K562 (cell line): Measurements from ENCODE around the gene DMAC2L. TPM values are rescaled to one million over a fixed set of nuclear protein-coding genes. Genes with fewer than 3 reads are reported as not detected.

Experiments used
- ATAC-seq: fragments of 200-7000 bp; cut with Tn5 transposase; 3 replicates; pipeline ENCODE4 v1.9.1; 2020; ENCODE audit warnings: moderate library complexity
- BruUV-seq: library from RNA; stranded (reverse); fragments of 400-500 nt; replicated peaks from 2 replicates; lab custom pipeline; 2021; lab: Mats Ljungman, UMichigan
- CTCF ChIA-PET: fragments of 300-600 bp; formaldehyde crosslinking; extraction: SDS; loops from one replicate; lab custom pipeline; 2021; ENCODE audit warnings: low intra/inter-chr PET ratio; lab: Yijun Ruan, JAX
- POLR2A ChIA-PET: fragments of 300-600, 350-650 bp; sonication (Branson Sonifier 250); formaldehyde crosslinking; extraction: SDS; loops from one replicate; lab custom pipeline; 2021; ENCODE audit warnings: antibody characterized with exemption, inconsistent platforms; lab: Yijun Ruan, JAX
- DNase-seq, 4 experiments: peaks; one replicate each; pipeline versions ENCODE4 v3.0.0 to v3.0.0-alpha.2; 2011 to 2018; ENCODE audit warnings: low spot score in 3 of 4, mixed read lengths in 3 of 4; ENCODE audit errors: extremely low read depth in 1 of 4
- FAIRE-seq: peaks from 2 replicates; lab custom pipeline; 2011; peaks lifted over from hg19 to GRCh38; lab: Jason Lieb, UNC
- H2AFZ ChIP-seq: 2 replicates; pipeline ENCODE4 v1.6.0; 2011; ENCODE audit warnings: low read depth, low read length, control low read depth, inconsistent platforms
- H3K27ac ChIP-seq: fragments of 200-600 bp; 3 replicates; pipeline ENCODE4 v1.8.0; 2011; ENCODE audit warnings: low read depth, mild to moderate bottlenecking, control low read depth, inconsistent platforms, low read length, moderate library complexity, mixed read lengths; ENCODE audit errors: extremely low read depth
- H3K27me3 ChIP-seq, 2 experiments: fragments of 300-600 bp in 1 of 2; 2 replicates in 1 of 2; 3 replicates in 1 of 2; pipeline versions ENCODE4 v1.6.0 to v1.8.0; 2011; ENCODE audit warnings: inconsistent platforms in 2 of 2, low read length in 2 of 2, mild to moderate bottlenecking in 1 of 2, mixed read lengths in 1 of 2, moderate library complexity in 1 of 2; ENCODE audit not compliant: control insufficient read depth in 2 of 2, insufficient read depth in 2 of 2
- H3K36me3 ChIP-seq: fragments of 300-600 bp; 3 replicates; pipeline ENCODE4 v1.8.0; 2011; ENCODE audit warnings: mild to moderate bottlenecking, low read length, inconsistent platforms; ENCODE audit not compliant: control insufficient read depth, insufficient read depth
- H3K4me1 ChIP-seq, 2 experiments: fragments of 200-600 bp in 1 of 2; replicated peaks in 1 of 2; 2 replicates in 1 of 2; 3 replicates in 1 of 2; pipeline versions ENCODE4 v1.5.1 to v1.8.0; 2011; ENCODE audit warnings: inconsistent platforms in 2 of 2, low read length in 2 of 2, mild to moderate bottlenecking in 1 of 2, mixed read lengths in 1 of 2, moderate library complexity in 1 of 2; ENCODE audit not compliant: control insufficient read depth in 2 of 2, insufficient read depth in 2 of 2
- H3K4me2 ChIP-seq: 2 replicates; pipeline ENCODE4 v1.6.1; 2011; ENCODE audit warnings: low read length, control low read depth, inconsistent platforms, mixed read lengths; ENCODE audit not compliant: insufficient read depth
- H3K4me3 ChIP-seq: fragments of 200-600 bp; sonication (generic), shearing (Covaris generic); 2 replicates; pipeline ENCODE4 v1.5.1; 2016; ENCODE audit warnings: control low read depth, inconsistent platforms
- H3K79me2 ChIP-seq: fragments of 200-600 bp; 3 replicates; pipeline ENCODE4 v1.8.0; 2011; ENCODE audit warnings: low read length, inconsistent platforms; ENCODE audit not compliant: control insufficient read depth, insufficient read depth
- H3K9ac ChIP-seq, 2 experiments: 2 replicates each; pipeline versions ENCODE4 v1.6.0 to v1.6.1; 2011; ENCODE audit warnings: low read depth in 2 of 2, low read length in 2 of 2, control low read depth in 1 of 2, inconsistent platforms in 1 of 2, mild to moderate bottlenecking in 1 of 2, mixed read lengths in 1 of 2; ENCODE audit not compliant: insufficient read depth in 1 of 2
- H3K9me1 ChIP-seq: one replicate; pipeline ENCODE4 v1.6.0; 2011; ENCODE audit warnings: inconsistent platforms, mild to moderate bottlenecking, low read length, moderate library complexity; ENCODE audit not compliant: control insufficient read depth, insufficient read depth
- H3K9me3 ChIP-seq: replicated peaks from 2 replicates; pipeline ENCODE4 v1.5.1; 2011; ENCODE audit warnings: low read depth, low read length, inconsistent platforms; ENCODE audit not compliant: control insufficient read depth, insufficient read depth
- H4K20me1 ChIP-seq: replicated peaks from 2 replicates; pipeline ENCODE4 v1.6.1; 2011; ENCODE audit warnings: low read length, inconsistent platforms, mixed read lengths; ENCODE audit not compliant: control insufficient read depth, insufficient read depth
- AFF1 ChIP-seq, 2 experiments: fragments of 450-650 bp; IDR thresholded peaks; 2 replicates each; pipeline ENCODE4 v1.6.1; 2018; ENCODE audit warnings: mild to moderate bottlenecking in 2 of 2, low read depth in 1 of 2; ENCODE audit not compliant: partially characterized antibody in 2 of 2
- ASH1L ChIP-seq: fragments of 450-650 bp; IDR thresholded peaks from 2 replicates; pipeline ENCODE4 v1.6.1; 2018; ENCODE audit warnings: borderline replicate concordance, mild to moderate bottlenecking, low read depth; ENCODE audit not compliant: partially characterized antibody
- ATF3 ChIP-seq, 2 experiments: fragments of 450-650 bp in 1 of 2; sonication (generic) in 1 of 2; formaldehyde crosslinking in 1 of 2; IDR thresholded peaks in 1 of 2; conservative IDR thresholded peaks in 1 of 2; 2 replicates each; pipeline versions ENCODE4 v1.6.1 to v1.8.1; 2016 to 2023; ENCODE audit warnings: mild to moderate bottlenecking in 2 of 2, moderate library complexity in 2 of 2, inconsistent platforms in 1 of 2, missing genetic modification reagents in 1 of 2
- CHD2 ChIP-seq: IDR thresholded peaks from 2 replicates; pipeline ENCODE4 v1.6.1; 2011; ENCODE audit warnings: low read depth, low read length
- DDX20 ChIP-seq: fragments of 450-650 bp; IDR thresholded peaks from 2 replicates; pipeline ENCODE4 v1.6.1; 2016; ENCODE audit warnings: missing genetic modification characterization, low read depth, mild to moderate bottlenecking, missing compliant biosample characterization, moderate library complexity
- E2F1 ChIP-seq: sonication (generic); formaldehyde crosslinking; IDR thresholded peaks from 2 replicates; pipeline ENCODE4 v1.8.1; 2023; ENCODE audit warnings: mild to moderate bottlenecking, missing genetic modification reagents, moderate library complexity
- GTF2A2 ChIP-seq: IDR thresholded peaks from 2 replicates; pipeline ENCODE4 v1.6.1; 2016; ENCODE audit warnings: mild to moderate bottlenecking, missing genetic modification characterization, missing compliant biosample characterization
- MCM3 ChIP-seq: fragments of 450-650 bp; IDR thresholded peaks from 2 replicates; pipeline ENCODE4 v1.6.1; 2016
- POLR2AphosphoS2 ChIP-seq: IDR thresholded peaks from 2 replicates; pipeline ENCODE4 v1.6.1; 2012; ENCODE audit warnings: low read length, improper control_type of control experiment
- SUPT5H ChIP-seq: fragments of 450-650 bp; IDR thresholded peaks from 2 replicates; pipeline ENCODE4 v1.6.1; 2016
- TAF7 ChIP-seq: fragments of 450-650 bp; IDR thresholded peaks from 2 replicates; pipeline ENCODE4 v1.6.1; 2016; ENCODE audit warnings: missing genetic modification characterization, missing compliant biosample characterization
- TCF15 ChIP-seq: fragments of 250-450 bp; sonication (Bioruptor Pico); IDR thresholded peaks from 2 replicates; pipeline ENCODE4 v1.8.0; 2022; ENCODE audit warnings: moderate library complexity, mild to moderate bottlenecking, inconsistent platforms
- XRCC3 ChIP-seq: fragments of 450-650 bp; IDR thresholded peaks from 2 replicates; pipeline ENCODE4 v1.6.1; 2017; ENCODE audit warnings: mild to moderate bottlenecking, moderate library complexity
- ZBTB1 ChIP-seq: sonication (generic); formaldehyde crosslinking; IDR thresholded peaks from 2 replicates; pipeline ENCODE4 v1.8.1; 2023; ENCODE audit warnings: missing genetic modification reagents, low read depth, mild to moderate bottlenecking, borderline replicate concordance
- ZNF354B ChIP-seq: fragments of 250-450 bp; sonication (Bioruptor Pico); IDR thresholded peaks from 2 replicates; pipeline ENCODE4 v1.4.0; 2020
- WGBS: fragments of 100-300 bp; shearing (Covaris generic); methylation state at CpG from one replicate; pipeline ENCODE4 v1.1.6; 2016; ENCODE audit warnings: low coverage, mixed read lengths; ENCODE audit not compliant: insufficient coverage; ENCODE audit errors: missing lambda C conversion rate; 5-methylcytosine and 5-hydroxymethylcytosine counted together
- in situ Hi-C: fragments of 300-500 bp; cut with MboI; formaldehyde crosslinking; loops from 4 replicates; pipeline ENCODE4 v1.15.0; 2018; ENCODE audit warnings: inconsistent platforms, mixed read lengths
- intact Hi-C: fragments of 100-400 bp; cut with micrococcal nuclease; formaldehyde crosslinking; loops from 2 replicates; pipeline ENCODE4 v1.14.2; 2022
- polyA plus RNA-seq, 8 experiments: library from polyadenylated mRNA; depleted of rRNA in 4 of 8; stranded (reverse) in 5 of 8; unstranded in 3 of 8; fragments of >200 nt; fragmentation: Nextera tagmentation in 2 of 8; fragmentation: Illumina TruSeq in 1 of 8; extraction: Ambion mirVana in 2 of 8; extraction: Trizol in 1 of 8; gene quantifications; 2 replicates each; pipeline versions ENCODE4 v1.2.1 to v1.2.3, GENCODE V29; 2011 to 2014; ENCODE audit warnings: inconsistent platforms in 1 of 8, missing spikeins in 1 of 8
- total RNA-seq, 7 experiments: library from RNA; depleted of rRNA in 6 of 7; stranded (reverse); fragments of >200 nt in 6 of 7; fragmentation: Illumina TruSeq in 2 of 7; extraction: Trizol in 2 of 7; gene quantifications; 2 replicates each; pipeline versions ENCODE4 v1.2.1 to v1.2.3, GENCODE V29; 2011 to 2021; ENCODE audit warnings: low replicate concordance in 1 of 7

Gene DMAC2L
- total and polyA plus RNA-seq, 9 of the 15 experiments (the other 6 are each of a cell fraction or from before 2014, with no cell fraction given): 4.0 to 37.2 (median 9.3) TPM

DNA sequence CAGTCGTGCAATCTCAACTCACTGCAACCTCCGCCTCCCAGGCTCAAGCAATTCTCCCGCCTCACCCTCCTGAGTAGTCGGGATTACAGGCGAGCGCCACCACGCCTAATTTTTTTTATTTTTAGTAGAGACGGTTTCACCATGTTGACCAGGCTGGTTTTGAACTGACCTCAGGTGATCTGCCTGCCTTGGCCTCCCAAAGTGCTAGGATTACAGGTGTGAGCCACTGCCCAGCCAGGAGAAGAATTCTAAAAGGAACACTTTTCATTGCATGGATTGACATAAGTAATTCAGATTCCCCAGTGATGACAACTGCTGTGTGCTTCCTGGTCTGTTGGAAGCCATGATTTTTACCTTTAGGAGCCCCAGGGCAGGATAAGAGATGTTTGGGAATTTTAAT, 22.1 kb downstream of the DMAC2L start (continued):
- TF ChIP-seq AFF1 (IDR thresholded peaks at IDR 0.05; ENCODE audit: low read depth in 1 of 2, partially characterized antibody in 2 of 2) (no peak), ASH1L (no peak), ZNF354B (CRISPR knock-in tag) (no peak), GTF2A2 (tag) (no peak), XRCC3 (no peak)

DNA sequence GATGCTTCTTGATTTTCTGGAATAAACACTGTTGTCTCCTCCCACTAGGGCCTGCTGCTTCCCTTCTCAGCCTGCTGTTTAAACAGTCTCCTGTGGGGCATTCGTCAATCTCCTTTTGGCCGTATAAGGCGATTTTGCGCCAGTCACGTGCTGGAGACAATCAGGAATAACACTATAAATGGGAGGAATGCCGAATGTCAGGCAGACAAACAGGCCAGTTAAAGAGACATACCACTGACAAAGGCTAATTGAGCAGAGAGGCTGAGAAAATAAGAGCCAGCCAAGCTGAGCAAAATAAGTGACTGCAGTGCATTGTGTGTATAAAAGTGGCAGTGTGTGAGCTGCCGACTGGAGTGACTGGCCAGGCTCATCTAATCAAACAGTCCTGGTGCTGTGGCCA, 23.3 kb downstream of the DMAC2L start:
- CTCF ChIA-PET: no interaction called here
- H3K9me1 ChIP-seq: no peaks in the 10 kb centered on the region
- no peak overlapping the region for H3K27ac ChIP-seq
- no peak overlapping the region for H3K9ac ChIP-seq
- H3K4me3 ChIP-seq: no peak overlapping the region
- H3K4me1 ChIP-seq: peaks cover 0 to 5% of the 10 kb centered on the region in 2 experiments; a peak in 2 of 5 replicates
- no peaks in the 10 kb centered on the region for H4K20me1 ChIP-seq
- POLR2A ChIA-PET: interaction anchor here (0.6 to 1.1 kb wide), 4 partner anchors 13 to 610 kb away, joined by 3 to 7 read pairs (median 4); no protein-coding TSS in a partner anchor
- no peak overlapping the region for H3K4me2 ChIP-seq
- H3K27me3 ChIP-seq: no peaks in the 10 kb centered on the region
- intact Hi-C loops: no loop called here
- BruUV-seq: no TSS peak
- H2AFZ ChIP-seq: no peak overlapping the region
- DNase-seq (no peak), FAIRE-seq (no peak), ATAC-seq (peak; percentile 33; the same call in 2 of the 3 replicates)
- in situ Hi-C loops: loop anchor here (25.0 kb wide), 1 partner anchor 452 kb away; no protein-coding TSS in a partner anchor
- 83% methylated on average over 7 of the region's 7 CpGs for WGBS
- H3K79me2 ChIP-seq: no peaks in the 10 kb centered on the region
- no peaks in the 10 kb centered on the region for H3K9me3 ChIP-seq
- H3K36me3 ChIP-seq: peaks cover 15% of the 10 kb centered on the region; the same call in 1 of the 3 replicates
- no peak for TF ChIP-seq GTF2A2 (tag)
- TF ChIP-seq MCM3: no peak
- no peak for TF ChIP-seq E2F1 (CRISPR knock-in tag)
- no peak for TF ChIP-seq DDX20
- TF ChIP-seq ZBTB1: no peak
- TF ChIP-seq TCF15: no peak
- TF ChIP-seq CHD2: no peak
- no peak for TF ChIP-seq ATF3 (IDR thresholded peaks at IDR 0.05)
- no peak for TF ChIP-seq ATF3 (CRISPR knock-in tag; conservative IDR thresholded peaks at IDR 0.05)
- no peak for TF ChIP-seq POLR2AphosphoS2
- no peak for TF ChIP-seq SUPT5H
- TF ChIP-seq TAF7 (tag): no peak
